Activated CD8-positive, alpha-beta memory T cell treated with anti-CD3 and anti-CD28 coated beads for 36 hours (primary cell): ENCODE measurements around the gene OR2AG2. TPM values are rescaled to one million over a fixed set of nuclear protein-coding genes. Genes with fewer than 3 reads are reported as not detected.
"Not testable (repeated sequence)": the region's sequence is repeated elsewhere in the genome, so short reads cannot be mapped to it uniquely, and the experiment has no call there.

ENCODE experiments used
- CTCF ChIA-PET: fragments of 350-600 bp; sonication (Branson Sonifier 250); formaldehyde crosslinking; loops from one replicate; lab custom pipeline; 2021; ENCODE audit warnings: antibody characterized with exemption; lab: Charles Lee
- POLR2A ChIA-PET: fragments of 350-600 bp; sonication (Branson Sonifier 250); formaldehyde crosslinking; loops from one replicate; lab custom pipeline; 2021; ENCODE audit warnings: antibody characterized with exemption; lab: Charles Lee
- total RNA-seq, 2 experiments: library from RNA; stranded (reverse); gene quantifications; one replicate each; pipeline ENCODE4 v1.2.3, GENCODE V29; 2021

OR2AG2 gene
- under 1 TPM in 1 of 2 experiments, not detected in 1; 0.06 TPM for total RNA-seq

GRCh38 chr11:6771926-6772893, at the start of gene OR2AG2:
Gene OR2AG2, minus strand, starts transcription at chr11:6771976. Its CDS starts 3,019 bp downstream, at chr11:6768957.
- ChIA-PET POLR2A (no interaction called here), CTCF (no interaction called here)

- ChIA-PET CTCF (no interaction called here), POLR2A (no interaction called here)
These were observed 47.2 kb upstream of the OR2AG2 start for GRCh38 chr11:6818967-6819366.

GRCh38 chr11:6817694-6818093, 45.9 kb upstream of the OR2AG2 start:
- ChIA-PET CTCF (no interaction called here), POLR2A (interaction anchor here (0.7 kb wide), 1 partner anchor 21 kb away, joined by 3 read pairs; no protein-coding TSS in a partner anchor)

- ChIA-PET CTCF (no interaction called here), POLR2A (no interaction called here)
These were observed 41.9 kb upstream of the OR2AG2 start for GRCh38 chr11:6813656-6814055.

DNA sequence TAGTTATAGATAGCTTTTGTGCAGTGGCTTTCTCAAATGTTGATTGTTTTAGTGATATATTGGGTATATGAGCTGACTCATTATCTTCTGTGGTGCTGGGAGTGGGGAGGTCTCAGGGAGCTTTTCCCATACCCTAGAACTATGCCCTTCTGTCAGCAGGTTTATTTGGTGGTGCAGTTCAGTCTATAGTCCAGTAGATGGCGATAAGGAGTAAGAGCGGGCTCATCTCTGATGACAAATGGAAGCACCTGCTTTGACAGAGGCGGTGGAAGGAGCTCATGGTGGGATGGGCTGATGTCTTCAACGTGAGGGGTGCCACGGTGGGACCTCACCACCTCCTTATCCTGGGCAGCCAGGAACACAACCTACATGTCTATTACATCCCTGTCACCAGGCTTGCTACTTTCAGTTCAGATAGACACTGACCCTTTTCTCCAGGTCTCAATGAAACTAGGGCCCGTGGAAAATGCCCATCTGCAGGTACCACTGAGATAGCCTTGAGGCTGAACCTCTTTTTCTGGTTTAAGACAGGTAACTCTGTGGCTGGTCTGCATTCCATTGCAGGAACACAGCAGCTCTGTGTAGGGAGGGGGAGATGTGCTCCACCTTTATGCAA, 40.7 kb upstream of the OR2AG2 start:
- ChIA-PET POLR2A (no interaction called here), CTCF (interaction anchor here (0.6 to 1.6 kb wide), 8 partner anchors 9 to 630 kb away, joined by 3 to 9 read pairs (median 3); no protein-coding TSS in a partner anchor)

DNA sequence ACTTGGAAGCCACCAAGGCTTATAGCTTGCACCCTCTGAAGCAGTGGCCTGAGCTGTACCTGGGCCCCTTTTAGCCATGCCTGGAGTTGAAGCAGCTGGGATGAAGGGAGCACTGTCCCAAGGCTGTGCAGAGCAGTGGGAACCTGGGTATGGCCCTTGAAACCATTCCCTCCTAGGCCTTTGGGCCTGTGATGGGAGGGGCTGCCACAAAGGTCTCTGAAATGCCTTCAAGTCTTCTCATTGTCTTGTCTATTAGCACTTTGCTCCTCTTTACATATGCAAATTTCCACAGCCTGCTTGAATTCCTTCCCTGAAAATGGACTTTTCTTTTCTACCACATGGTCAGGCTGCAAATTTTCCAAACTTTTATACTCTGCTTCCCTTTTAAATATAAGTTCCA, 29.3 kb upstream of the OR2AG2 start:
- CTCF ChIA-PET, POLR2A ChIA-PET: not testable (repeated sequence)

- POLR2A ChIA-PET, result interaction anchor here (0.6 kb wide), 1 partner anchor 261 kb away, joined by 3 read pairs; no protein-coding TSS in a partner anchor
- CTCF ChIA-PET, result no interaction called here
These were observed 27.6 kb upstream of the OR2AG2 start, which contains the start of gene OR6A2 for GRCh38 chr11:6799402-6799801. Gene OR6A2, minus strand, starts transcription at chr11:6799689. Its CDS starts 3,981 bp downstream, at chr11:6795708.

GRCh38 chr11:6794639-6795038, 22.9 kb upstream of the OR2AG2 start:
- ChIA-PET CTCF (no interaction called here), POLR2A (no interaction called here)

- POLR2A ChIA-PET, result no interaction called here
- CTCF ChIA-PET, result interaction anchor here (1.6 kb wide), 1 partner anchor 32 kb away, joined by 4 read pairs; no protein-coding TSS in a partner anchor
These were observed 18.8 kb upstream of the OR2AG2 start for GRCh38 chr11:6790546-6790945.

DNA sequence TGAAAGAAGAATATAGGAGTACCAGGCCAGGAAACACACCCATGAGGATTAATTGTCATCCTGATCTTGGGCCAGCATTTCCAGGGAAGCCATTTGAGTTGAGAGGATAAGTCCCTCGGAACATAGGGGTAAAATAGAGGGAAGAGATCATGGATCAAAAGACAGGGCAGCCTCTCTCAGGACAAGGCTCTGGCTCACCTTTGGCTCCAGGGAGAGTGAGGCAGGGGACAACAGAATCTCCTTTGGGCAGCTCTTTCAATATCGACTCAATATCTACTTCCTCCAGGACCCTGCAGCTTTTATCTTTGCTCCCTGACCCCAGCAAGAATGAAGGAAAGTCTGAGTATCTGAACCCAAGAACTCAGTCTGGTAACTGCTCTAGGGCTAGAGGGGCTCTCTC, 10.9 kb upstream of the OR2AG2 start, which contains the start of gene OR2AG1:
Gene OR2AG1 (plus strand): TSS at position 301 of the 400 bp plus-strand sequence. CDS start 2,018 bp downstream, outside the sequence.
- ChIA-PET CTCF (no interaction called here), POLR2A (no interaction called here)

DNA sequence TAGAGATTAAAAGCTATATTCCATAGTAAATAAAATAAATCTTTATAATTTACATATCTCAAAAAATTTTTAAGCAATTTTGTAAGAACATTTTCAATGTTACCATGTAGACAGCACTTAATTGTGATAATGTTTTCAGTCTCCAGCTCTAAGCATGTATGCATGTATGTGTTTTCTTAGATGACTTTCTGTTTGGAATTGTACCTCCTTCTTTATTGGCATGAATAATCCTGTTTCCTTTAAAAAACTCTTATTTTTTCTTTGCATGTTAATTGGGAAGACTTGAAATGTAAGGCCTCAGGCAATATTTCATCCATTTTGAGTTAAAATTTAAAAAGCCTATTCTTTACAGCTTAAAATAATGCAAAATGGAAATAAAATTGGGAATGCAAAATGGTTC, 9.1 kb upstream of the OR2AG2 start:
- ChIA-PET CTCF (no interaction called here), POLR2A (no interaction called here)

- POLR2A ChIA-PET, result no interaction called here
- CTCF ChIA-PET, result no interaction called here
These were observed 6.7 kb upstream of the OR2AG2 start for GRCh38 chr11:6778518-6778917.

- CTCF ChIA-PET, result interaction anchor here (0.6 to 3.6 kb wide), 13 partner anchors 8 to 158 kb away, joined by 3 to 36 read pairs (median 4); no protein-coding TSS in a partner anchor
- POLR2A ChIA-PET, result no interaction called here
These were observed 14.3 kb downstream of the OR2AG2 start for GRCh38 chr11:6757373-6757967.

DNA sequence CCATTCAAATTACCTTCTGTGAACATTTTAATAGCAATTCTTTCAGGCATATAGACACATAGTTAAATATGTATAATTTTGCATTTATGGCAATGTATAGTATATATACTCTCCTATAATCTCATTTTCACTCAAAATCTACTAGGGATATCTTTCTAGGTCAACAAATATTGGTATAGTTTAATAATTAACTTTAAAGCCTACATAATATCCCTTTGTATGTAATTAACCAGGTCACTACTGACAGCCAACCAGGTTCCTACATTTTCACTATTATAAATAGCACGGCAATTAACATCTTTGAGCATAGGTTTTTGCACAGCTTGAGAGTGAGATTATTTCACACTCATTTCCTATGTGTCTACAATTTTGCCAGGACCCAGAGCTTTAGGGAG, 15.8 kb downstream of the OR2AG2 start:
- CTCF ChIA-PET, result interaction anchor here (1.6 to 3.6 kb wide), 9 partner anchors 10 to 251 kb away, joined by 3 to 36 read pairs (median 8); no protein-coding TSS in a partner anchor

GRCh38 chr11:6755303-6755952, 16.3 kb downstream of the OR2AG2 start:
- CTCF ChIA-PET, result interaction anchor here (0.7 to 3.6 kb wide), 15 partner anchors 9 to 265 kb away, joined by 3 to 36 read pairs (median 4); no protein-coding TSS in a partner anchor

More for the DNA sequence above, 15.8 kb downstream of the OR2AG2 start:
- POLR2A ChIA-PET, result no interaction called here

GRCh38 chr11:6747097-6747668, 24.6 kb downstream of the OR2AG2 start:
- CTCF ChIA-PET, result interaction anchor here (1.2 to 2.9 kb wide), 4 partner anchors 8 to 18 kb away, joined by 3 to 22 read pairs (median 8); no protein-coding TSS in a partner anchor
- POLR2A ChIA-PET, result interaction anchor here (0.8 to 1.5 kb wide), 2 partner anchors 64 to 136 kb away, joined by 3 read pairs; partner anchors contain the start of gene MRPL17

More at GRCh38 chr11:6755303-6755952, 16.3 kb downstream of the OR2AG2 start:
- POLR2A ChIA-PET, result no interaction called here

DNA sequence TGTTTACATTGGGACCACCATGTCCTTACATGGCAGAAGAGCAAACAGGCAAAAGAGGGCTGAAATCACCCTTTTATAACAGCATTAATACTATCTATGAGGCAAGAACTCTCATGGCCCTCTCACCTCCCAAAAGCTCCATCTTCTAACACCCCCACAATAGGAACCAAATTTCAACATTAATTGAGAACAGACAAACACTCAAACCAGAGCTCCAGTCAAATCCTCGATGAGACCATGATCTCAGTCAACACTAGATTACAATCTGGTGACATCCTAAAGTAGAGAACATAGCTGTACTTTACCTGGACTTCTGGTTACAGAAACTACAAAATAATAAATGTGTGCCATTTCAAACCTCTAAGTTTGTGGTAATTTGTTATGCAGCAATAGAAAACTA, 25.1 kb downstream of the OR2AG2 start:
- CTCF ChIA-PET, result interaction anchor here (0.6 to 2.9 kb wide), 7 partner anchors 8 to 58 kb away, joined by 3 to 22 read pairs (median 3); no protein-coding TSS in a partner anchor
- POLR2A ChIA-PET, result interaction anchor here (0.8 to 1.5 kb wide), 2 partner anchors 63 to 135 kb away, joined by 3 read pairs; partner anchors contain the start of gene MRPL17
